Measurements from ENCODE around the gene SIRT7.

DNA sequence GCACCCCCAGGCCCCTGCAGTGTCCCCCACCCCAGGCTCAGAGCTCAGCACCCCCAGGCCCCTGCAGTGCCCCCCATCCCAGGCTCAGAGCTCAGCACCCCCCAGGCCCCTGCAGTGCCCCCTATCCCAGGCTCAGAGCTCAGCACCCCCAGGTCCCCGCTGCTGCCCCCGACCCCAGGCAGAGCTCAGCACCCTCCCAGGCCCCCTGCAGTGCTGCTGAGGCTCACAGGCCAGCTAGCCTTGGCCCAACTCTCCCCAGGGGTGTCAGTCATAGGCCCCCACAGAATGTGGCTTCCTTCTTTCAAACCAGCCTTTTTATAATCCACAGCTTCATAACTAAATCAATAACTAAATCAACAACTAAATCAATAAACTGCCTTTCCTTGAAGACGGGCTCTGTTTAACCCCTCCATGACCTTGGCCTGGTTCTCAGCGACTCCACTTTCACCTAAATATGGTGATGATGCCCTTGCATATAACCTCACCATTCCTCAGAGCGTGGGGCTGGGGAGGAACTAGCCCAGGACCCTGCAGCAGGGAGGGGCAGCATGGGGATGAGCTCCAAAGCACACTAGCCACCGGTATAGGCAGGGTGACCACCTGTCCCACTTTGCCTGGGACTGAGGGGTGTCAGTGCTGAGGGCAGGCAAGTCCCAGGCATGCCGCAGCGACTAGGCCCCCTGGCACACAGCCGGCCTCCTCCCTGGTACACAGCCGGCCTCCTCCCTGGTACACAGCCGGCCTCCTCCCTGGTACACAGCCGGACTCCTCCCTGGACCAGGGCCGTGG lies 38.0 kb upstream of the SIRT7 start:
- TF ChIP-seq, protein P1, sequence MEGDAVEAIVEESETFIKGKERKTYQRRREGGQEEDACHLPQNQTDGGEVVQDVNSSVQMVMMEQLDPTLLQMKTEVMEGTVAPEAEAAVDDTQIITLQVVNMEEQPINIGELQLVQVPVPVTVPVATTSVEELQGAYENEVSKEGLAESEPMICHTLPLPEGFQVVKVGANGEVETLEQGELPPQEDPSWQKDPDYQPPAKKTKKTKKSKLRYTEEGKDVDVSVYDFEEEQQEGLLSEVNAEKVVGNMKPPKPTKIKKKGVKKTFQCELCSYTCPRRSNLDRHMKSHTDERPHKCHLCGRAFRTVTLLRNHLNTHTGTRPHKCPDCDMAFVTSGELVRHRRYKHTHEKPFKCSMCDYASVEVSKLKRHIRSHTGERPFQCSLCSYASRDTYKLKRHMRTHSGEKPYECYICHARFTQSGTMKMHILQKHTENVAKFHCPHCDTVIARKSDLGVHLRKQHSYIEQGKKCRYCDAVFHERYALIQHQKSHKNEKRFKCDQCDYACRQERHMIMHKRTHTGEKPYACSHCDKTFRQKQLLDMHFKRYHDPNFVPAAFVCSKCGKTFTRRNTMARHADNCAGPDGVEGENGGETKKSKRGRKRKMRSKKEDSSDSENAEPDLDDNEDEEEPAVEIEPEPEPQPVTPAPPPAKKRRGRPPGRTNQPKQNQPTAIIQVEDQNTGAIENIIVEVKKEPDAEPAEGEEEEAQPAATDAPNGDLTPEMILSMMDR (conservative IDR thresholded peaks at IDR 0.05 in 1 of 2, IDR thresholded peaks at IDR 0.05 in 1 of 2; ENCODE audit: extremely low read depth in 1 of 2, insufficient read depth in 1 of 2, low read depth in 1 of 2, low read length in 2 of 2) = no peak
- TF ChIP-seq EZH2 (IDR thresholded peaks at IDR 0.05; ENCODE audit: borderline replicate concordance, low read length) = no peak

All from mammary epithelial cell (primary cell).